Measurements from ENCODE around the gene TFDP2.
"Not testable (repeated sequence)": the region's sequence is repeated elsewhere in the genome, so short reads cannot be mapped to it uniquely, and the experiment has no call there.

The TFDP2 gene

GRCh38 chr3:142124243-142124642 lies 25.1 kb downstream of the TFDP2 start:
- DNase-seq, result no peak

DNA sequence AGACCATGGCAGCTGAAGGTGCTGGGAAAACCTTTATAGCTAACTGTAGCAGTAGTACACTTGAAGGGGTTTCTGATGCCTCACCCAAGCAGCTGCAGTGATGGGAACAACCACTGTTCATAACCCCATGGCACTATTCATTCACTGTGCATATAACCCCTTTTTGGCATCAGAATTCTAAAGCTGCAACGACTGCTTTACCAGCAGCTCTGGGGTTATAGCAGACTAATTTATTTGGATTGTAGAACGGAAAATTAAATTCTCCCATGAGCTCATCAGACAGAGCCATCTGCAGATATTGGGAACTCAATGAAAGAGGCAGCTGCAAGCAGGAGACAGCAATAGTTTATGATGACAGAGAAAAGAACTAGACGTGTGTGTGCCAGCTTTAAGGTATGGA lies 28.6 kb downstream of the TFDP2 start:
- no peak for DNase-seq

DNA sequence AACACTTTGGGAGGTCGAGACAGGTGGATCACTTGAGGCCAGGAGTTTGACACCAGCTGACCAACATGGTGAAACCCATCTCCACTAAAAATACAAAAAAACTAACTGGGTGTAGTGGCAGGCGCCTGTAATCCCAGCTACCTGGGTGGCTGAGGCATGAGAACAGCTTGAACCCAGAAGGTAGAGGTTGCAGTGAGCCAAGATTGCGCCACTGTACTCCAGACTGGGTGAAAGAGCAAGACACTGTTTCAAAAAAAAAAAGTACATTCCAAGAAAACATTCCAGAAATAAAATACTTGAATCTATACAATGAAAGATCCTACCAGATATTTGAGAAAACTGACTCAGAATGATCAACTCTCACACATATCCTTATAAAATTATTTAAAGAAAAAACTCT lies 30.4 kb downstream of the TFDP2 start:
- no peak for DNase-seq

DNA sequence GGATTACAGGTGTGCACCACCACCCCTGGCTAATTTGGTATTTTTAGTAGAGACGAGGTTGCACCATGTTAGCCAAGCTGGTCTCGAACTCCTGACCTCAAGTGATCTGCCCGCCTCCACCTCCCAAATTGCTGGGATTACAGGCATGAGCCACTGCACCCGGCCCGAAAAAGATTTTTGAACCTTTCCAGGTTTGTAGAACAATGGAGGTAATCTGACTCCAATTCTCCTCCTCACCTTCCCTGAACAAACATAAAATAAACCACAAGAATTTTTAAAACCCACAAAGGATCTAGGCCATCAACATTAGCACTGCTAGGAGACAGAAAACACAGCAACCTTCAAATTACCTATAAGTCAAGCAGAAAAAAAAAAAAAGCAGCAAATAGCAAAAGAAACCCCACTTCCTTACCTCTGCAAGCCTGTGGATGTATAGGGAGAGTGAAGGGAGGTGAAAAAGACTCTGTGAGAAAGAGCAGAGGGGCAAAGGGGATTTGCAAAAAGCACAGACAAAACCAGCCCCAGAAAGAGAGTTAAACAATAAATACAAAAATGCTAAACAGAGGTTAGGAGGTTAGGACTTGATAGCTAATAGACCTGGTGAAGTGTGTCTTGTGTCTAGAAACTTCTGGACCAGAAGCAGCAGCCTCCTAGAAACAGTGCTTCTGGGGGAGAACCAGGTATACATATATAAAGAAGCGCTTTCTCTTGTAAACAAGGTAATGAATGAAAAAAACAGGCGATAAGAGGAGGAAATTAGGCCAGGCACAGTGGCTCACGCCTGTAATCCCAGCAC lies 32.1 kb downstream of the TFDP2 start:
- no peak for DNase-seq

DNA sequence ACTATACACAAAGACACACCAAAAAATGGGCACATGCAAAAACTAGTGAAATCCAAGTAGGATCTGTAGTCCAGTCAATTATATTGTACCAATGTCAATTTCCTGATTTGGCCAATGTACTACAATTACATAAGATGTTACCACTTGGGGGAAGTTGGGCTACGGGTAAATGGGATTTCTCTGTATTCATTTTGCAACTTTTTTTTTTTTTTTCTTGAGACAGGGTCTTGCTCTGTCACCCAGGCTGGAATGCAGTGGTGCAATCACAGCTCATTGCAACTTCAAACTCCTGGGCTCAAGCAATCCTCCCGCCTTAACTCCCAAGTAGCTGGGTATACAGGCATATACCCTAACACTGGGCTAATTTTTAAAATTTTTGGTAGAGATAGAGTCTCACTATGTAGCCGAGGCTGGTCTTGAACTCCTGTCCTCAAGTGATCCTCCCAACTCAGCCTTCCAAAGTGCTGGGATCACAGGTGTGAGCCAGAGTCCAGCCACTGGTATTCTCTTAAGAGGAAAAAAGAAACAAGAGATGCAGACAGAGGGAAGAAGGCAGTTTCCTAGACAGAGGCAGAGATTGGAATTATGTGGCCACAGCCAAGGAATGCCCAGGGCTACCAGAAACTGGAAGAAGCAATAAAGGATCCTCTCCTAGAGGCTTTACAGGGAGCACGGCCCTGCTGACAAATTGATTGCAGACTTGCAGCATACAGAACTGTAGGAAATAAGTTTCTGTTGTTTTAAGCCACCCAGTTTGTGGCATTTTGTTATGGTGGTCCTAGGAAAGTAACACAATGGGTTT lies 33.3 kb downstream of the TFDP2 start:
- DNase-seq, result no peak

GRCh38 chr3:142112601-142113000 lies 36.7 kb downstream of the TFDP2 start:
- DNase-seq, result no peak

- no peak for DNase-seq
These were observed 42.8 kb downstream of the TFDP2 start for GRCh38 chr3:142106548-142106947.

DNA sequence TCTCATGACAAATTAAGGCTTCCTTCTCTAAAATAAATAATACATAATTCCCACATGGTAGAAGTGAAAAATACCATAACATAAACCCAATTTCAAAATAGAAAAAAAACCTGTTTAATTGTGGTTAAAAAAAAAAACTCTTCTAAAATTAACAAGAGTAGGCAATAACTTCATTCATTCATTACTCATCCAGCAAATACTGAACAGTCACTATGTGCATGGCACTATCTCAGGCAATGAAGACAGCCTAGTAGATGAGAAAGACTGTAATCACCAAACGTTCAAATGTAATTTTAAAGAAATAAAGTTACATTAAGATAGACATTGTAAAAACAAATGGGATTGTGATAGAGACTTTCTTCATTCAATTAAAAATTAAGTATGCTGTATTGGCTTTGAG lies 43.4 kb downstream of the TFDP2 start:
- no peak for DNase-seq

- DNase-seq, result no peak
These were observed 44.6 kb downstream of the TFDP2 start for GRCh38 chr3:142104763-142105162.

DNA sequence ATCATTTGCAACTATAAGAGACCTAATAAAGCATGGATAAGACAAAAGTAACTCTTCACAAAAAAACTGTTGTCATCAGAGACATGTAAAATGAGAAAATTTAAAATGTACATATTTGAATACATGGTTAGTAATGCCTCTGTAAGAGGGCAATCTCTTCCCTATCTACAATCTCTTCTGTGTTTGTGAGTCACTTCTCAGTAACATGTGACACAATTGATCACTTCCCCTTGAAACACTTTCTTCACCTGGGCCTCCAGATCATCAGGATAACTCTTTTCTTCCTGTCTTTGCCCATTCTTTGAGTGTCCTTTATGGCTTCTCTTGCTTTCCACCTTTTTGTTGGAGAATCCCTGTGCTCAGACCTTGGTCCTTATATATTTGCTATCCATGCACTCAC lies 50.4 kb downstream of the TFDP2 start:
- no peak for DNase-seq

DNA sequence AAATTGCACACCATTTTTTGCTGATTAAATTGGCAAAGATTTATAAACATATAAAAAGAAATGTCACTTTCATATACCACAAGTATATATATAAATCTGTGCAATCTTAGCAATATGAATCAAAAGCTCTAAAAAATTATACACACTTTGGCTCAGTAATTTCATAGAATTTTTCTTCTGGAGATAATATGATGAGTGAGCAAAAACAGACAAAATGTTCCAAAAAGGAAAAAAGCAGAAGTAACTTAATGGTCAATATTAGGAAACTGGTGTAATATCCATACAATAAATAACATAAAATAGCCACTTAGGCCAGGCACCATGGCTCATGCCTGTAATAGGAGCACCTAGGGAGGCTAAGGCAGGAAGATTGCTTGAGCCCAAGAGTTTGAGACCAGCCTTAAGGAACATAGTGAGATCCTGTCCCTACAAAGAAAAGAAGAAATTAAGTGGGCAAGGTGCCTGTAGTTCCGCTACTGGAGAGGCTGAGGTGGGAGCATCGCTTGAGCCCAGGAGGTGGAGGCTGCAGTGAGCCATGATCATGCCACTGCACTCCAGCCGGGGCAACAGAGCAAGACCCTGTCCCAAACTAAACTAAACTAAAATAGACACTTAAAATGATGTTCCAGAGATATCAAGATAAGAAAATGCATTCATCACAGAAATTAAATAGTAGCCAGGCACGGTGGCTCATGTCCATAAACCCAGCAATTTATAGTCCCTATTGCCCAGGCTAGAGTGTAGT lies 52.1 kb downstream of the TFDP2 start:
- DNase-seq, result no peak

GRCh38 chr3:142095841-142096240 lies 53.5 kb downstream of the TFDP2 start:
- no peak for DNase-seq

DNA sequence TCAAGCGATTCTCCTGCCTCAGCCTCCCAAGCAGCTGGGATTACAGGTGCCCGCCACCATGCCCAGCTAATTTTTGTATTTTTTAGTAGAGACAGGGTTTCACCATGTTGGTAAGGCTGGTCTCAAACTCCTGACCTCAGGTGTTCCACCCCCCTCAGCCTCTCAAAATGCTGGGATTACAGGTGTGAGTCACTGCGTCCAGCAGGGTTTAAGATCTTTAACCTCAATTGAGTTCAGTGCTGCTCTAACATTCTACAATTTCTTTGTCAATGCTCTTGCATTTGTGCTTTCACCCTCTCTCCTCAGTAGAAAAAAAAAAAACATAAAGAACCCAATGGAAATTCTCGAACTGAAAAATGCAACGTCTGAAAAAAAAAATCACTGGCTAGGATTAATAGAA lies 60.4 kb downstream of the TFDP2 start:
- DNase-seq, result not testable (repeated sequence)

DNA sequence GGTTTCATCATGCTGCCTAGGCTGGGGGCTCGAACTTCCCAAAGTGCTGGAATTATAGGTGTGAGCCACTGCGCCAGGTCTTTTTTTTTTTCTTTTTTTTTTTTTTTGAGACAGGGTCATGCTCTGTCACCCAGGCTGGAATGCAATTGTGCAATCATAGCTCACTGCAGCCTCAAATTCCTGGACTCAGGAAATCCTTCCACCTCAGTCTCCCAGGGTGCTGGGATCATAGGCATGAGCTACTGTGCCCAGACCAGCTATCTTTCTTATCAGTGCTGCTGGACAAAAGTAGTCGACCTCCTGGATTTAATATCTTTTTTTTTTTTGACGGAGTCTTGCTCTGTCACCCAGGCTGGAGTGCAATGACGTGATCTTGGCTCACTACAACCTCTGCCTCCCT lies 60.8 kb downstream of the TFDP2 start:
- DNase-seq, result no peak

GRCh38 chr3:142087676-142088075 lies 61.7 kb downstream of the TFDP2 start:
- no peak for DNase-seq

GRCh38 chr3:142086581-142087090 lies 62.7 kb downstream of the TFDP2 start:
- no peak for DNase-seq

DNA sequence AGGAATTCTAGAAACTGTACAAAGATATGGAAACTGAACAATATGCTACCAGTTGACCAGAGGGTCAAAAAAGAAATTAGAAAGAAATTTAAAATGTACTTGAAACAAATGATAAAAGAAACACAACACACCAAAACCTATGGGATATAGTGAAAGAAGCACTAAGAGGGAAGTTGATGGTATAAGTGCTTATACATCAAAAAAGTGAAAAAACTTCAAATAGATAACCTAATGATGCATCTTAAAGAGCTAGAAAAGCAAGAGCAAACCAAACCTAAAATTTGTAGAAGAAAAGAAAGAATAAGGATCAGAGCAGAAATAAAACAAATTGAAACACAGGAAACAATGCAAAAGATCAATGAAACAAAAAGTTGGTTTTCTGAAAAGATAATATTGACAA lies 68.2 kb downstream of the TFDP2 start:
- no peak for DNase-seq

GRCh38 chr3:142077859-142078500 lies 71.4 kb downstream of the TFDP2 start:
- no peak for DNase-seq

DNA sequence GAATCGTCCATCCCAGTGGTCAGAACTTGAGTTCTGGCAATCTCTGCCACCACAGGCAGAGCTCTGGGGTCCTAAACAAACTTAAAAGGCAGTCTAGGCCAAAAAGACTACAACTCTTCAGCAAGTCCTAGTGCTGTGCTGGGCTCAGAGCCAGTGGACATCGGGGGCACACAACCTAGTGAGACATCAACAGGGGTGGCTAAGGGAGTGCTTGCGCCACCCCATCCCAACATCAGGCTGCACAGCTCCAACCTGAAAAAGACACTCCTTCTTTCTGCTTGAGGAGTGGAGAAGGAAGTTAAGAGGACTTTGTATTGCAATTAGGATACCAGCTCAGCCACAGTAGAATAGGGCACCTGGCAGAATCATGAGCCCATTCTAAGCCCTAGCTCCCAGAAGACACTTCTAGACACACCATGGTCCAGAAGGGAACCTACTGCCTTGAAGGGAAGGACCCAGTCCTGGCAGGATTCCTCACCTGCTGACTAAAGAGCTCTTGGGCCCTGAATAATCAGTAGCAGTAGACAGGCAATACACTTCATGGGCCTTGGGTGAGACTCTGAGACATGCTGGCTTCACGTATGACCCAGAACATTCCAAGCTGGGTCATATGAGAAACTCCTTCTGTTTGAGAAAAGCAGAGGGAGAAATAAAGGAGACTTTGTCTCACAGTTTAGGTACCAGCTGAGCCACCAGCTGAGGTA lies 72.0 kb downstream of the TFDP2 start:
- DNase-seq, result no peak

DNA sequence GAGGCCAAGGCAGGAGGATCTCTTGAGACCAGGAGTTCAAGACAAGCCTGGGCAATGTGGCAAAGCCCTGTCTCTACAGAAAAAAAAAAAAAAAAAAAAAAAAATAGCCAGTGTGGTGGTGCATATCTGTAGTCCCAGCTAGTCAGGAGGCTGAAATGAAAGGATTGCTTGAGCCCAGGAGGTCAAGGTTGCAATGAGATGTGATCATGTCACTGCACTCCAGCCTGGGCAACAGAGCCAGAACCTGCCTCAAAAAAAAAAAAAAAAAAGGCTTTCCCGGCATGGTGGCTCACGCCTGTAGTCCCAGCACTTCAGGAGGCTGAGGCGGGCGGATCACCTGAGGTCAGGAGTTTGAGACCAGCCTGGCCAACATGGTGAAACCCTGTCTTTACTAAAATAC lies 73.7 kb downstream of the TFDP2 start:
- DNase-seq, result not testable (repeated sequence)

- no peak for DNase-seq
These were observed 76.5 kb downstream of the TFDP2 start for GRCh38 chr3:142072816-142073215.

DNA sequence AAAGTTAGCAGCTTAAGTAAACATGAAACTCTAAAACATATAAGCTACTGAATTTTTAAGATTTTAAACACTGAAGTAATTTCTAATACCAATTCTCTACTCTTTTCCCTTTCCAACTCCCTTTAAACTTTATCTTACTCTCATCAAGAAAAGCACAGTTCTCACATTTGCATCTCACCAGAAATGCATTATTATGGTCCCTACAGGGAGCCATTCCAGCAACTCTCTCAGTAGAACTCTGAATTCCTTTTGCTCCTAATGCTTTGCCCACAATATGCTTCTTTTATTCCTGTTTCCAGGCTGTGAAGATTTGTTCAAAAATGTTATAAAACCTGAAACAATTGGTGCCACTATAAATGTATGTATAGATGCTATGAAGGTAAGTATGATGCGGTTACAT lies 83.4 kb downstream of the TFDP2 start:
- no peak for DNase-seq

Data from activated CD8-positive, alpha-beta memory T cell treated with anti-CD3 and anti-CD28 coated beads, Interleukin-2, amount 50 U/mL, for 48 hours (primary cell).